ENCODE results near the gene ANKRD33B.
"Not testable (repeated sequence)": the region's sequence is repeated elsewhere in the genome, so short reads cannot be mapped to it uniquely, and the experiment has no call there.

Gene ANKRD33B

GRCh38 chr5:10664180-10664769, 100.4 kb downstream of the ANKRD33B start:
- DNase-seq = not testable (repeated sequence)

- no peak for DNase-seq
Measured at GRCh38 chr5:10665799-10666198, 101.9 kb downstream of the ANKRD33B start.

- no peak for DNase-seq
Measured at GRCh38 chr5:10666531-10667299, 102.8 kb downstream of the ANKRD33B start.

GRCh38 chr5:10667431-10668057, 103.7 kb downstream of the ANKRD33B start:
- DNase-seq = no peak

GRCh38 chr5:10668697-10669096, 104.8 kb downstream of the ANKRD33B start:
- DNase-seq = no peak

- DNase-seq = no peak
Measured at GRCh38 chr5:10669983-10670382, 106.1 kb downstream of the ANKRD33B start.

- peak; percentile 15 for DNase-seq
Measured at GRCh38 chr5:10671041-10672008, 107.5 kb downstream of the ANKRD33B start.

- no peak for DNase-seq
Measured at GRCh38 chr5:10672146-10673016, 108.5 kb downstream of the ANKRD33B start.

GRCh38 chr5:10673017-10673389, 109.1 kb downstream of the ANKRD33B start:
- DNase-seq = no peak

GRCh38 chr5:10673407-10673806, 109.5 kb downstream of the ANKRD33B start:
- DNase-seq = no peak

- DNase-seq = no peak
Measured at GRCh38 chr5:10674096-10674495, 110.2 kb downstream of the ANKRD33B start.

- DNase-seq = no peak
Measured at GRCh38 chr5:10674582-10674981, 110.7 kb downstream of the ANKRD33B start.

- no peak for DNase-seq
Measured at GRCh38 chr5:10675177-10675700, 111.4 kb downstream of the ANKRD33B start.

GRCh38 chr5:10676224-10676623, 112.4 kb downstream of the ANKRD33B start:
- no peak for DNase-seq

GRCh38 chr5:10676946-10677345, 113.1 kb downstream of the ANKRD33B start:
- DNase-seq = no peak

GRCh38 chr5:10677533-10677932, 113.7 kb downstream of the ANKRD33B start:
- DNase-seq = no peak

- DNase-seq = no peak
Measured at GRCh38 chr5:10678244-10678643, 114.4 kb downstream of the ANKRD33B start.

GRCh38 chr5:10679336-10679988, 115.6 kb downstream of the ANKRD33B start:
- DNase-seq = no peak

GRCh38 chr5:10680876-10681481, 117.1 kb downstream of the ANKRD33B start:
- DNase-seq = no peak
